Measurements from ENCODE around the gene MED15. TPM values are rescaled to one million over a fixed set of nuclear protein-coding genes. Genes with fewer than 3 reads are reported as not detected.
"Not testable (repeated sequence)": the region's sequence is repeated elsewhere in the genome, so short reads cannot be mapped to it uniquely, and the experiment has no call there.

Gene MED15
- polyA plus RNA-seq, 6 donors from 2014 or later: 7.3 to 41.8 (median 17.1) TPM

DNA sequence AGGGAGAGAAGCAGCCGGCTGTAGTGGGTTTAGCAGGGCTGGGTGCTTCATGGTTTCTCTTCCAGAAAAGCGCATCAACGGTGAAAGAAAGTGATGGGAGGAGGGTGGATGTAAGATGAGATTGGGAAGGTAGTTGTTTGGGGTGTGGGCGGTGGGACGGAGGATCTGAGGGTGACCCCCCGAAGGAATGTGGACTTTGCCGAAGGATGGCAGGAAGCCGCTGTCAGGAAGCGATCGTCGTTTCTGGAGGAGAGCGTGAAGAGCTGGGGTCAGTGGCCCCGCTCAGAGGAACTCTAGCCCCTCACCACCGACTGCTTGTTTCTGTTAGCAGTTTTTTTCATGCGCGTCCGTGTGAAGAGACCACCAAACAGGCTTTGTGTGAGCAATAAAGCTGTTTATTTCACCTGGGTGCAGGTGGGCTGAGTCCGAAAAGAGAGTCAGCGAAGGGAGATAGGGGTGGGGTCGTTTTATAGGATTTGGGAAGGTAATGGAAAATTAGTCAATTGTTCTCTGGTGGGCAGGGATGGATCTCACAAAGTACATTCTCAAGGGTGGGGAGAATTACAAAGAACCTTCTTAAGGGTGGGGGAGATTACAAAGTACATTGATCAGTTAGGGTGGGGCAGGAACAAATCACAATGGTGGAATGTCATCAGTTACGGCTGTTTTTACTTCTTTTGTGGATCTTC is 801 bp downstream of the MED15 start:
- H3K9me3 Mint-ChIP-seq: not testable (repeated sequence)

DNA sequence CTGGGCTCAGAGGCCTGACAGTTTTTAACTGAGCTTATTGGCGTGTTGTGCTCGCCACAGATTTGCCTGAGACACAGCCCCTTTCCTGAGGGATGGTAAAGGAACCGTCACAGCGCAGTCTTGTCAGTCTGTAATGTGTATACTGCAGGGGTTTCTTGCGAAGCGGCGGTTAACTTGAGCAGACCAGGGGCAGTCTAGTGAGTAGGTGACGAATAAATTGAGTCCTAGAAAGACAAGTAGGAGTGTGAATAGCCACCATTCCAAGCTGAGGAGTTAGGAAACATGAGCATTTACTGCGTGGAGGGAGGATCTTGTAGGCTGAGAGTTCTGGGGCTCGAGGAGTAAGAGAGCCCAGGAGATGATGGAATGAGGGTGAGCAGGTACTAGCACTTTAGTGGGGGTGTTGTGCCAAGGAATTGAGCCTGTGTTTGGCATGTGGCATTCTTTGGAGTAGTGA is 1.4 kb downstream of the MED15 start:
- H3K9me3 Mint-ChIP-seq: no peaks in the 10 kb centered on the region
- no peak for DNase-seq
- no peak for ATAC-seq (ENCODE audit: low read depth in 2 of 2)
- peaks cover 46 to 64% (median 60%) of the 10 kb centered on the region in 3 donors for H3K4me1 Mint-ChIP-seq
- no peaks in the 10 kb centered on the region for H3K36me3 Mint-ChIP-seq
- peak overlapping the region; percentile 88 to 99 (median 97) for H3K4me3 Mint-ChIP-seq
- H3K27ac Mint-ChIP-seq: peak overlapping the region; percentile 87 to 99 (median 95)
- H3K27me3 Mint-ChIP-seq: no peaks in the 10 kb centered on the region

More for the DNA sequence above, 801 bp downstream of the MED15 start:
- DNase-seq; ATAC-seq (ENCODE audit: low read depth in 2 of 2); H3K36me3 Mint-ChIP-seq; H3K27me3 Mint-ChIP-seq: not testable (repeated sequence)
- peak overlapping the region; percentile 88 to 99 (median 97) for H3K4me3 Mint-ChIP-seq
- H3K4me1 Mint-ChIP-seq: peaks cover 46 to 59% (median 57%) of the 10 kb centered on the region in 3 donors
- peak overlapping the region; percentile 87 to 99 (median 97) for H3K27ac Mint-ChIP-seq

DNA sequence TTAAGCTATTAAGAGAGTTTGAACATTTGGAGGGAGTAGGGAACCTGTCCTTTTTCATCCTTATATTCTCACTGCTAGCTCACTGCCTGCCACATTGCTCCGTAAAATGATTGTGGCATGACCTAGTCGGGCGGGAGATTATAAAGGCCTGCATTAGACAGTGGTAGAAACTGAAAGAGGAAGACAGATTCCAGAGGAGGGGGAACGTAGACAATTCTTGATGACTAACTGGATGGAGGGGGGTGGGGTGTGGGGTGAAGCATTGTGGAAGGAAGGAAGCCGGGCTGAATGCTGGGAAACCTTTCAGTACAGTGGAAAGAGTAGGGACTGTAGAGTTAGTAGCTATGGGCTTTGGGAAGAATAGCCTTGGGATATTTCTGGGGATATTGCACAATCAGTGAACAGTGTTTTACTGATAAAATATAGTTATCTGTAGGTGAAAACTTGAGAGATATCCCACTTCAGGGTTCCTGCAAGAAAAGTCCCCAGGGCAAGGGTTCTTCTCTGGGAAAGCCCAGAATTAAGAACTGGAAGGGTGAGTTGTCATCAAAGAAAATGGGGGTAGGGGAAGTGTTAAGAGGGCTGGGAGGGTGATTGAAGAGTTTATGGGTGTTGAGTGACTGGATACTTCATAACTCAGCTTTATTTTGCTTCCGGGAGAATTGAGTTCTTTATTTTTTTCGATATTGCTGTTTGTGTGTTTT is 2.1 kb downstream of the MED15 start:
- peak overlapping the region; percentile 88 to 99 (median 97) for H3K4me3 Mint-ChIP-seq
- peak overlapping the region; percentile 83 to 98 (median 90) for H3K27ac Mint-ChIP-seq
- no peaks in the 10 kb centered on the region for H3K36me3 Mint-ChIP-seq
- no peaks in the 10 kb centered on the region for H3K9me3 Mint-ChIP-seq
- H3K27me3 Mint-ChIP-seq: no peaks in the 10 kb centered on the region
- H3K4me1 Mint-ChIP-seq: peaks cover 49 to 71% (median 66%) of the 10 kb centered on the region in 3 donors
- DNase-seq: peak; percentile 56
- ATAC-seq (ENCODE audit: low read depth in 2 of 2): peak; percentile 64 to 74

DNA sequence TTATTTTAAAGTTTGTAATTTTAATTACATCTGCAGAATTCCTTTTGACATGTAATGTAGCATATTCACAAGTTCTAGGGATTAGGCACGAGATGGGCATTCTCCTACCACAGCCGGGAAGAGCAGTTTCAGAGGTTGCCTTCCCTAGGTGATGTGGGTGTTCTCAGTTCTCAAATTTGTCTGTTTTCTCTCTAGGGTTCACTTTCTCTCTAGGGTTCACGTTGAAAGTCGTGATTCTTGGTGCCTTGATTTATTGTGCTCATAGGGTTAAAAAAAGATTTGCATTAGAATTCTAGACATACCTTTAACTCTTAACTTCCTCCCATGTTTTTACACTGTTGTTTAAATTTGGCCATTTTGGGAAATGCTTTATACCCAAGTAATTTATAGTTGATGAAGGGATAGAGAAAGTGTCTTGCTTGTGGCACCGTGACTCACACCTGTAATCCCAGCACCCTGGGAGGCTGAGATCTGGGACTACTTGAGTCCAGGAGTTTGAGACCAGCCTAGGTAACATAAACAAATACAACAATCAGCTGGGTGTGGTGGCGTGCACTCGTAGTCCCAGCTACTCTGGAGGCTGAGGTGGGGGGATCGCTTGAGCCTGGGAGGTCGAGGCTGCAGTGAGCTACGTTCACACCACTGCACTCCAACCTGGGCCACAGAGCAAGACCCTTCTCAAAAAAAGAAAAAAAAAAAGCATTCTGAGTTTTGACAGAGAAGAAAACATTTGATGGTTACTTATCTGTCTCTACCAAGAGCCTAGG is 3.6 kb downstream of the MED15 start:
- H3K27ac Mint-ChIP-seq: peak overlapping the region in 3 of 6 donors; percentile 15 to 73 (median 58)
- peaks cover 50 to 76% (median 71%) of the 10 kb centered on the region in 3 donors for H3K4me1 Mint-ChIP-seq
- DNase-seq (no peak), ATAC-seq (ENCODE audit: low read depth in 2 of 2) (no peak)
- H3K36me3 Mint-ChIP-seq: no peaks in the 10 kb centered on the region
- H3K4me3 Mint-ChIP-seq: peak overlapping the region in 2 of 8 donors; percentile 7 to 66
- no peaks in the 10 kb centered on the region for H3K27me3 Mint-ChIP-seq
- no peaks in the 10 kb centered on the region for H3K9me3 Mint-ChIP-seq

DNA sequence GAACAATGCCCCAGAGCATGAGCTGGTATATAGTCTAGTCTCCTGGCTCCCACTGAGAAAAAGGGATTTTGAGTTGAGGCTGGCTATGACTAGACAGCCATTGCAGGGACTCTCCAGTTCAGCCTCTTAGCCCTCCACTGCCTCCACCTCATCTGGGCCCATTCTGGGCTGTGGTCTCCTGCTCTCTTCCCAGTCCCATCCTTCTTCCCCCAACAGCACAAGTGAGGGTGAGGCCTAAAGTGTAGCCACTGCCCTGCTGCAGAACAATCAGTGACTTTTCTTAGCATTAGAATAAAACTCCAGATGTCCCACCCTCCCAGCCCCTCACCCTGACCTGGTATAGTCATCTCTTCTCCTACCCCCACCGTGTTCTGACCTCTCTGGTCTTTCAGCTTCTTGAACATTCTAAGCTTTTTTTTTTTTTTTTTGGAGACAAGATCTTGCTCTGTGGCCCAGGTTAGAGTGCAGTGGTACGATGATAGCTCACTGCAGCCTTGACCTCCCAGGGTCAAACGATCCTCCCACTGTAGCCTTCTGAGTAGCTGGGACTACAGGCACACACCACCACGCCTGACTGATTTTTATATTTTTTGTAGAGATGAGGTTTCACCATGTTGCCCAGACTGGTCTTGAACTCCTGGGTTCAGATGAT is 4.3 kb downstream of the MED15 start:
- Mint-ChIP-seq H3K36me3 (no peaks in the 10 kb centered on the region), H3K4me3 (peak overlapping the region in 2 of 8 donors; percentile 37 to 58), H3K27ac (peak overlapping the region; percentile 53 to 90 (median 74)), H3K4me1 (peaks cover 50 to 76% (median 73%) of the 10 kb centered on the region in 3 donors), H3K9me3 (no peaks in the 10 kb centered on the region), H3K27me3 (no peaks in the 10 kb centered on the region)
- no peak for ATAC-seq (ENCODE audit: low read depth in 2 of 2)
- no peak for DNase-seq

DNA sequence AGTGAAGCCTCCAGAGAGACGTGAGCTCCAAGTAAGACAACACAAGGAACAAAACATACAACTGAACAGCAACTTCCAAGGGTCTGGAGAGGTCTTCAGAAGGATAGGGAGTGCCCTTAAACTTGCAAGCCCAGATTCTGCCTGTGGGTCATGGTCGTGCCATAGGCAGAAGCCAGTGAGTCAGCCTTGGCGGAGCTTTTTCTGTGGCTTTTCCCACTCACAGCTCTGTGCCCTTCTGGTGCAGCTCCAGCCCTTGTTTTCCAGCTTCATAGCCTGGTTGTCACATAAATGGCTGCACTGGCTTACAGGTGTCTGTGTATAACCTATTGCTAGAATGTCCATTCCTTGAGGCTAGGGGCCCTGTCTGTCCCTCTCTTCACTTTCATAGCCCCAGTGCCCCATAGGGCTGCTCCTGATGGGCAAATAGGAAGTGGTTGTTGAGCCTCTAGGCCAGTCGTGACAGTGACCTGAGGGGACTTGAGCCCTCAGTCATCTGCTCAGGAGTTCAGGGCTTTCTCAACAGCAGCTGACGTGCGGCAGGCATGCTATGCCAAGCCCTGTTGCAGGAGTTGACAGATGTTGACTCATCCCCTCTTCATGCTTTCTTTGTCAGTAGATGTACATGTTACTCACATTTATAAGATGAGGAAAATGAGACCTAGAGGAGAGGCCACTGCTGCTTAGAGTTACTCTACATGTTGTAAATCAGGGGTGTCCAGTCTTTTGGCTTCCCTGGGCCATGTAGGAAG is 7.4 kb downstream of the MED15 start:
- H3K4me1 Mint-ChIP-seq: peaks cover 35 to 69% (median 68%) of the 10 kb centered on the region in 3 donors
- peak overlapping the region in 1 of 8 donors; percentile 47 for H3K4me3 Mint-ChIP-seq
- H3K9me3 Mint-ChIP-seq: no peaks in the 10 kb centered on the region
- peak overlapping the region in 1 of 6 donors; percentile 64 for H3K27ac Mint-ChIP-seq
- DNase-seq: no peak
- no peaks in the 10 kb centered on the region for H3K36me3 Mint-ChIP-seq
- no peaks in the 10 kb centered on the region for H3K27me3 Mint-ChIP-seq
- ATAC-seq (ENCODE audit: low read depth in 2 of 2): no peak

DNA sequence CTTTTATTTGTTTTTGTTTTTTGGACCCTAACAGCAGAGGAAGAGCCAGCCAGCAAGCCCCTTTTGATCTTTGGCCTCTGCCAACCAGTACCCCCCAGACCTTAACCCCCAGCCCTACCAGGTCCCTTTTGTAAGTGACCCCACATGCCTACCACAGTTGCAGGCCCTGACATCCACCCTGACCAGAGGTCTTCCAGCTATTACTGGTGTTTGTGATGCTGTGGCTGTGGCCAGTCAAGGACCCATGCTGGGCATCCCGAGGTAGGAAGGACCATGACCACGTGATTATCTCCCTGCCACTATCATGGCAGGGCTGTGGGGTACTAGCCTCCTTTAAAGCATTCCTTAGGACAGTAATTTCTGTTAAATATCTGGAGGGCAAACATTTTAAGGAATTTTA is 9.0 kb downstream of the MED15 start:
- H3K9me3 Mint-ChIP-seq: no peaks in the 10 kb centered on the region
- ATAC-seq (ENCODE audit: low read depth in 2 of 2) (no peak), DNase-seq (no peak)
- H3K4me3 Mint-ChIP-seq: no peak overlapping the region
- no peaks in the 10 kb centered on the region for H3K36me3 Mint-ChIP-seq
- H3K27ac Mint-ChIP-seq: peak overlapping the region in 1 of 6 donors; percentile 72
- H3K4me1 Mint-ChIP-seq: peaks cover 34 to 62% (median 58%) of the 10 kb centered on the region in 3 donors
- H3K27me3 Mint-ChIP-seq: no peaks in the 10 kb centered on the region

DNA sequence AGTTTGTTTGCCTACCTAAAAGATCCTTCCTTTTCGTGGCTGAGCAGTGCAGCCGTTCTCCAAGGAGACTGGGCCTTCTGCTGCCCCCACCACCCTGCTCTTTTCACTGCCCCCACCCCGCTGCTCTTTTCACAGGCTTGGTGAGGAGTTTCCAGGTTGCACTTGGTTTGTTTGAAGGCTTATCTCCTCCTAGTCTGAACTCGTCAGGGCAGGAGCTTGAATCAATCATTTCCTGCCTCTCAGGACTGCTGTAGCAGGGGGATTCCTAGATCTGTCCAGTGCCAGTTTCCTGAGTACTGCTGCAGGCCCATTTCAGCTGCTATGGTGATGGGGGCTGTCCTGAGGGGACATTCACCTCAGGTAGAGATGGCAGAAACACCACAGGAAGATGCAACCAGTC is 10.0 kb downstream of the MED15 start:
- no peak overlapping the region for H3K4me3 Mint-ChIP-seq
- no peaks in the 10 kb centered on the region for H3K9me3 Mint-ChIP-seq
- ATAC-seq (ENCODE audit: low read depth in 2 of 2) (no peak), DNase-seq (no peak)
- H3K36me3 Mint-ChIP-seq: no peaks in the 10 kb centered on the region
- peaks cover 28 to 61% (median 56%) of the 10 kb centered on the region in 3 donors for H3K4me1 Mint-ChIP-seq
- H3K27ac Mint-ChIP-seq: peak overlapping the region in 1 of 6 donors; percentile 53
- no peaks in the 10 kb centered on the region for H3K27me3 Mint-ChIP-seq

DNA sequence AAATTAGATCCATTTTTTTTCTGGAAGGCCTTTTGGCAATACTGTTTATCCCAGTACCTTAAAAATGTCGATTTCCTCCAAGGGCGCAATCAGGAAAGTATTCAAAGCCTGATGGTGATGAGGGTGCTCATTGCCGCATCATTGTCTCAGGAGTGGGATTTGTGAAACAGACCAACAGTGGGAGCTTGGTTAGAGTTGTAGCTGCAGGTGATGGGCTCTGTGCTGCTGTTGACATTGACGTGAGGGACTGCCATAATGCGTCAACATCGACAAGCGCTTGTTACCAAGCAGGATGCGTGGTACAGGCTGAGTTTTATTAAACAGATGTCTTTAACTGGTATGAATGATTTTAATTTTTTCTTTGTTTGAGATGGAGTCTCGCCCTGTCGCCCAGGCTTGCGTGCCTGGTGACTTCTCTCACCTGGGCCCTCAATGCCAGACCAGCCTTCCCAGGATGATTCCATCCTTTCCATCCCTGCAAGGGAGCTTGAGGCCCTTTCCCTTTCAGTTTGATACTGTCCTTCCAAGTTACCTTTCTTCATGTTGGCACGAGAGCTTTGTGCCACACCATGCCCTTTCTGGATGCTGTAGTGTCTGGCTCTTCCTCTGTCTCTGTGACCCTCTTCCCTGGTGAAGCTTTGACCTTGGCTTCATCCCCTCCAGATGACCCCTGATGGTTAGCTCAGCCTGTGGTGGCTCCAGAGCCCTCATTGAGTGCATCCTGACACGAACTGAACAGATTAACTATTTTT is 10.6 kb downstream of the MED15 start:
- Mint-ChIP-seq H3K9me3 (no peaks in the 10 kb centered on the region), H3K4me1 (peaks cover 30 to 63% (median 60%) of the 10 kb centered on the region in 3 donors), H3K27ac (peak overlapping the region in 5 of 6 donors; percentile 2 to 82 (median 65)), H3K27me3 (no peaks in the 10 kb centered on the region), H3K36me3 (no peaks in the 10 kb centered on the region), H3K4me3 (no peak overlapping the region)
- ATAC-seq (ENCODE audit: low read depth in 2 of 2) (no peak), DNase-seq (no peak)

DNA sequence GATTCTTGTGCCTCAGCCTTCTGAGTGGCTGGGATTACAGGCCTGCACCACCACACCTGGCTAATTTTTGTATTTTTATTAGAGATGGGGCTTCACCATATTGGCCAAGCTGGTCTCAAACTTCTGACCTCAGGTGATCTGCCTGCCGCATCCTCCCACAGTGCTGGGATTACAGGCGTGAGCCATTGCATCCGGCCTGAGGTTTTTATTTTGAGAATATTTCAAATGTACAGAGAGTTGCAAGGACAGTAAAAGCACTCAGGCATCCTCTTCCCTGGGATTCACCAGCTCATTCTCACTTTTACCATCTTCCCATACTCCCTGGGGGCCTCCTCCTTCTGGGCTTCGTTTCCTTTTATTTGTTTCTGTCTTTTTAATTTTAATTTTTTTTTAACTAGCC is 12.1 kb downstream of the MED15 start:
- no peak overlapping the region for H3K27ac Mint-ChIP-seq
- DNase-seq (no peak), ATAC-seq (ENCODE audit: low read depth in 2 of 2) (no peak)
- no peaks in the 10 kb centered on the region for H3K9me3 Mint-ChIP-seq
- H3K36me3 Mint-ChIP-seq: no peaks in the 10 kb centered on the region
- H3K27me3 Mint-ChIP-seq: no peaks in the 10 kb centered on the region
- peaks cover 39 to 65% (median 62%) of the 10 kb centered on the region in 3 donors for H3K4me1 Mint-ChIP-seq
- no peak overlapping the region for H3K4me3 Mint-ChIP-seq

DNA sequence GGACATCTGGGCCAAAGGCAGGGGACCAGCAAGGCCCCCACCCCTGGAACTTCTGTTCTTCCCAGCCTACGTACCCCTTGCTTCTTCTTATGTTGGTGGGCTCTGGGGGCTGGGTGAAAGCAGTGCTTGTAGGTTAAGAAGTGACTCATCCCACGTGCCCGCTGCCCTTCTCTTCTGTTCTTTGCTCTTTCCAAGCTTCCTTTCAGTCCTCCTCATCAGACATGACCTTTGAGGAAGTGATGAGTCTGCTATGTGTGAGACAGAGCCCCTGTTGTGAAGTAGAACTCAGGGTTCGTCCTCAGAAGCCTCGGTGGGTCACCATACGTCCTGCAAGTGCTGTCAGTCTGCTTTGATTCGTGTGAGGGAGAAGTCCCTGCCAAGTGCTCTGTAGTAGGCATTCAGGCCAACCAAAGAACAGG is 12.7 kb downstream of the MED15 start:
- H3K4me1 Mint-ChIP-seq: peaks cover 39 to 66% (median 57%) of the 10 kb centered on the region in 3 donors
- no peaks in the 10 kb centered on the region for H3K36me3 Mint-ChIP-seq

More for the DNA sequence above, 12.7 kb downstream of the MED15 start:
- no peaks in the 10 kb centered on the region for H3K27me3 Mint-ChIP-seq
- peak overlapping the region in 1 of 6 donors; percentile 65 for H3K27ac Mint-ChIP-seq
- ATAC-seq (ENCODE audit: low read depth in 2 of 2): no peak
- no peak overlapping the region for H3K4me3 Mint-ChIP-seq
- no peak for DNase-seq
- no peaks in the 10 kb centered on the region for H3K9me3 Mint-ChIP-seq
